HEK293 (cell line): Measurements from ENCODE around the gene TPM1.

Source experiments
- ZNF211 ChIP-seq: fragments of 450-650 bp; formaldehyde crosslinking; IDR thresholded peaks from 2 replicates; pipeline ENCODE4 v1.5.1; 2016; ENCODE audit warnings: low read depth, missing biosample characterization, missing genetic modification characterization
- ZNF274 ChIP-seq, 2 experiments: fragments of 200-500 bp in 1 of 2; fragments of 450-650 bp in 1 of 2; sonication (Bioruptor generic) in 1 of 2; formaldehyde crosslinking in 1 of 2; IDR thresholded peaks; 2 replicates each; pipeline versions ENCODE4 v1.5.1 to v1.6.1; 2014 to 2016; ENCODE audit warnings: borderline replicate concordance in 1 of 2, inconsistent platforms in 1 of 2, low read length in 1 of 2, missing biosample characterization in 1 of 2, missing genetic modification characterization in 1 of 2
- ZNF510 ChIP-seq: fragments of 450-650 bp; formaldehyde crosslinking; IDR thresholded peaks from 2 replicates; pipeline ENCODE4 v1.5.1; 2018; ENCODE audit warnings: mild to moderate bottlenecking, missing genetic modification characterization, missing biosample characterization; ENCODE audit not compliant: insufficient replicate concordance

GRCh38 chr15:63051156-63052066 is 8.9 kb downstream of the TPM1 start:
- TF ChIP-seq ZNF510 (tag by site-specific recombination) (no peak), ZNF211 (tag by site-specific recombination) (no peak), ZNF274 (IDR thresholded peaks at IDR 0.05; ENCODE audit: low read length) (no peak), ZNF274 (tag by site-specific recombination; IDR thresholded peaks at IDR 0.05; ENCODE audit: borderline replicate concordance) (no peak)
